Measurements from ENCODE around the gene RAPGEF6. TPM values are rescaled to one million over a fixed set of nuclear protein-coding genes. Genes with fewer than 3 reads are reported as not detected.

The RAPGEF6 gene
- total RNA-seq, 2 donors from 2014 or later: 19.2 to 24.0 TPM

DNA sequence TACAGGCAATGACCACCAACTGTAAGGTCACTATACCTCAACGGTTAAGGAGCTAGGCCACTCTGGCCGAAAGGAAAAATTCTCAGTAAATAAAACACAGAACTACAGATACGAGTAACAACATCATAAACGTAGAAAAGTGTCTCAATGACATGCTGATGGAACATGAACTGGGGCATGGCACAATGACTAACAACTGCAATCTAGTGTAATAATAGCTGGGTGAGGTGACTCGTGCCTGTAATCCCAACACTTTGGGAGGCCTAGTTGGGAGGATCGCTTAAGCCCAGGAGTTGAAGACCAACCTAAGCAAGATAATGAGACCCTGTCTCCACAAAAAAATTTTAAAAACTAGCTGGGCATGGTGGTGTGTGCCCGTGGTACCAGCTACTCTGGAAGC, 9.8 kb upstream of the RAPGEF6 start:
- Mint-ChIP-seq H3K36me3 (ENCODE audit: low read depth) (peaks cover 25% of the 10 kb centered on the region), H3K9me3 (no peaks in the 10 kb centered on the region), H3K4me1 (peaks cover 6% of the 10 kb centered on the region), H3K4me3 (no peak overlapping the region), H3K27ac (no peak overlapping the region), H3K27me3 (ENCODE audit: insufficient read depth) (no peaks in the 10 kb centered on the region)
- 91 to 92% methylated on average over 5 to 7 of the region's 7 CpGs for WGBS, 2 experiments (ENCODE audit: insufficient coverage in 1 of 2, insufficient read length in 1 of 2)
- no peak overlapping the region for H3K4me3 ChIP-seq (ENCODE audit: low read length)
- no peak overlapping the region for H3K27ac ChIP-seq (ENCODE audit: low read depth, low read length)
- TF ChIP-seq, protein P1, sequence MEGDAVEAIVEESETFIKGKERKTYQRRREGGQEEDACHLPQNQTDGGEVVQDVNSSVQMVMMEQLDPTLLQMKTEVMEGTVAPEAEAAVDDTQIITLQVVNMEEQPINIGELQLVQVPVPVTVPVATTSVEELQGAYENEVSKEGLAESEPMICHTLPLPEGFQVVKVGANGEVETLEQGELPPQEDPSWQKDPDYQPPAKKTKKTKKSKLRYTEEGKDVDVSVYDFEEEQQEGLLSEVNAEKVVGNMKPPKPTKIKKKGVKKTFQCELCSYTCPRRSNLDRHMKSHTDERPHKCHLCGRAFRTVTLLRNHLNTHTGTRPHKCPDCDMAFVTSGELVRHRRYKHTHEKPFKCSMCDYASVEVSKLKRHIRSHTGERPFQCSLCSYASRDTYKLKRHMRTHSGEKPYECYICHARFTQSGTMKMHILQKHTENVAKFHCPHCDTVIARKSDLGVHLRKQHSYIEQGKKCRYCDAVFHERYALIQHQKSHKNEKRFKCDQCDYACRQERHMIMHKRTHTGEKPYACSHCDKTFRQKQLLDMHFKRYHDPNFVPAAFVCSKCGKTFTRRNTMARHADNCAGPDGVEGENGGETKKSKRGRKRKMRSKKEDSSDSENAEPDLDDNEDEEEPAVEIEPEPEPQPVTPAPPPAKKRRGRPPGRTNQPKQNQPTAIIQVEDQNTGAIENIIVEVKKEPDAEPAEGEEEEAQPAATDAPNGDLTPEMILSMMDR (conservative IDR thresholded peaks at IDR 0.05): no peak
- H3K36me3 ChIP-seq (ENCODE audit: control insufficient read depth, insufficient read depth, low read length): peaks cover 35% of the 10 kb centered on the region
- H3K9ac ChIP-seq (ENCODE audit: extremely low read depth, low read length, poor library complexity, severe bottlenecking): no peak overlapping the region
- no peaks in the 10 kb centered on the region for H3K27me3 ChIP-seq (ENCODE audit: control insufficient read depth, insufficient read depth, low read length, poor library complexity, severe bottlenecking)
- no peaks in the 10 kb centered on the region for H3K9me3 ChIP-seq (ENCODE audit: control insufficient read depth, low read length)
- DNase-seq: no peak
- H3K4me1 ChIP-seq (ENCODE audit: control insufficient read depth, insufficient read depth, low read length): no peaks in the 10 kb centered on the region

DNA sequence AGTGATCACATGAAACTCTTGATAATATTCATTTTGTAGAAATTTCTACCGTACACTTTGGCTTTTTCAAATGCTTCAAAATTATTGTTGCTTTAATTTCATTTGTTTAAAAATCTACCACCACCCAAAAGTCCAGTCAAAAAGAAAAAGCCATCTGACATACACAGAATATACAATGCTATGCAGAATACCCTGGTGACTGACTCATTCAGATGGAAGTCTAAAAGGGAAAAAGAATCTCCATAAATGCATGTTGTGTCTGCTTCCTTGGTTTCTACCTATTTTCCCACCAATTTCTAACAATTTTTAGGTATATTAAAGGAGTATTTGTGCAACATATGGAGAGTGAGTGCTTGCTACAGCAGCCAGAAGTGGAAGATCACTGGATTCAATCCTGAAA, 9.3 kb upstream of the RAPGEF6 start:
- H3K27ac ChIP-seq (ENCODE audit: low read depth, low read length): no peak overlapping the region
- H3K36me3 ChIP-seq (ENCODE audit: control insufficient read depth, insufficient read depth, low read length): peaks cover 35% of the 10 kb centered on the region
- H3K27ac Mint-ChIP-seq: no peak overlapping the region
- WGBS, 2 experiments (ENCODE audit: insufficient coverage in 1 of 2, insufficient read length in 1 of 2): 100% methylated on average over 1 of the region's 1 CpG; no CpG with 5 or more reads in 1 of the 2 experiments
- no peak overlapping the region for H3K9ac ChIP-seq (ENCODE audit: extremely low read depth, low read length, poor library complexity, severe bottlenecking)
- no peaks in the 10 kb centered on the region for H3K9me3 ChIP-seq (ENCODE audit: control insufficient read depth, low read length)
- H3K4me1 ChIP-seq (ENCODE audit: control insufficient read depth, insufficient read depth, low read length): no peaks in the 10 kb centered on the region
- no peak for DNase-seq
- TF ChIP-seq, protein P1 (conservative IDR thresholded peaks at IDR 0.05): no peak
- H3K36me3 Mint-ChIP-seq (ENCODE audit: low read depth): peaks cover 25% of the 10 kb centered on the region
- H3K4me3 Mint-ChIP-seq: no peak overlapping the region
- H3K27me3 ChIP-seq (ENCODE audit: control insufficient read depth, insufficient read depth, low read length, poor library complexity, severe bottlenecking): no peaks in the 10 kb centered on the region
- H3K27me3 Mint-ChIP-seq (ENCODE audit: insufficient read depth): no peaks in the 10 kb centered on the region
- no peaks in the 10 kb centered on the region for H3K9me3 Mint-ChIP-seq
- H3K4me1 Mint-ChIP-seq: peaks cover 10% of the 10 kb centered on the region
- H3K4me3 ChIP-seq (ENCODE audit: low read length): no peak overlapping the region

DNA sequence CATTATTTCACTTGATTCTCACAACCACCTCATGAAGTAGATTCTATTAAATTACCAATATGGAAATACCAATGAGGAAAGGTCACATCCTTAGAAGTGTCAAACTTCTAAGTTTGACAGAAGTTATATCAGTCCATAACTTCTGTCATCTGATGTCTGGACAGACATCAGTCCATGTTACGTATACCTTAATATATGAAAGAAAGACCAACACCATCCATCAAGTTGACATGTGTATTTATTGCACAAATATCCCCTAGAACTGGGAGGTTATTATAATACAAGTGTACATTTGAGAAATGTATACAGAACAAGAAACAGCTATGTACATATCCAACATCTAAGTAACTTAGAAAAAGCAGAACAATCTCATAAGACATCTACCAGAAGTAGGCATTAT, 6.5 kb upstream of the RAPGEF6 start:
- Histone ChIP-seq H3K9ac (ENCODE audit: extremely low read depth, low read length, poor library complexity, severe bottlenecking) (no peak overlapping the region), H3K27me3 (ENCODE audit: control insufficient read depth, insufficient read depth, low read length, poor library complexity, severe bottlenecking) (no peaks in the 10 kb centered on the region), H3K36me3 (ENCODE audit: control insufficient read depth, insufficient read depth, low read length) (peaks cover 21% of the 10 kb centered on the region), H3K4me1 (ENCODE audit: control insufficient read depth, insufficient read depth, low read length) (no peaks in the 10 kb centered on the region), H3K27ac (ENCODE audit: low read depth, low read length) (no peak overlapping the region), H3K4me3 (ENCODE audit: low read length) (no peak overlapping the region), H3K9me3 (ENCODE audit: control insufficient read depth, low read length) (no peaks in the 10 kb centered on the region)
- Mint-ChIP-seq H3K36me3 (ENCODE audit: low read depth) (peaks cover 20% of the 10 kb centered on the region), H3K9me3 (no peaks in the 10 kb centered on the region), H3K27ac (no peak overlapping the region), H3K4me3 (no peak overlapping the region), H3K27me3 (ENCODE audit: insufficient read depth) (no peaks in the 10 kb centered on the region), H3K4me1 (peaks cover 10% of the 10 kb centered on the region)
- DNase-seq: no peak
- TF ChIP-seq, protein P1 (conservative IDR thresholded peaks at IDR 0.05): no peak
- 100% methylated on average over 1 of the region's 1 CpG for WGBS, 2 experiments (ENCODE audit: insufficient coverage in 1 of 2, insufficient read length in 1 of 2)

All from endodermal cell (in vitro differentiated cells).